Keratinocyte (primary cell): ENCODE measurements around the gene CYB5R4. TPM values are rescaled to one million over a fixed set of nuclear protein-coding genes. Genes with fewer than 3 reads are reported as not detected.

ENCODE experiments used
- DNase-seq: peaks from one replicate; pipeline ENCODE4 v3.0.0-alpha.2; 2011; ENCODE audit warnings: low read depth, missing footprints, low spot score
- FAIRE-seq: peaks from 2 replicates; lab custom pipeline; 2011; peaks lifted over from hg19 to GRCh38; lab: Jason Lieb, UNC
- H2AFZ ChIP-seq: 2 replicates; pipeline ENCODE4 v1.6.0; 2012; ENCODE audit warnings: low read length, control low read depth, inconsistent platforms; ENCODE audit not compliant: control insufficient read depth
- H3K27ac ChIP-seq: 2 replicates; pipeline ENCODE4 v1.5.1; 2011; ENCODE audit warnings: low read length; ENCODE audit not compliant: control insufficient read depth, insufficient read depth
- H3K27me3 ChIP-seq: 3 replicates; pipeline ENCODE4 v1.6.0; 2011; ENCODE audit warnings: low read length; ENCODE audit not compliant: control insufficient read depth, insufficient read depth; ENCODE audit errors: extremely low read depth
- H3K36me3 ChIP-seq, 2 experiments: 2 replicates in 1 of 2; 3 replicates in 1 of 2; pipeline ENCODE4 v1.5.1; 2011; ENCODE audit warnings: low read length in 2 of 2, mild to moderate bottlenecking in 1 of 2; ENCODE audit not compliant: control insufficient read depth in 2 of 2, insufficient read depth in 2 of 2; ENCODE audit errors: extremely low read depth in 1 of 2
- H3K4me1 ChIP-seq: 3 replicates; pipeline ENCODE4 v1.5.1; 2011; ENCODE audit warnings: low read length; ENCODE audit not compliant: control insufficient read depth, insufficient read depth; ENCODE audit errors: extremely low read depth
- H3K4me2 ChIP-seq: 3 replicates; pipeline ENCODE4 v1.6.0; 2011; ENCODE audit warnings: low read depth, low read length; ENCODE audit not compliant: control insufficient read depth, insufficient read depth; ENCODE audit errors: extremely low read depth
- H3K4me3 ChIP-seq, 3 experiments: fragments of 200-600 bp in 1 of 3; sonication (generic) in 1 of 3; 2 replicates in 2 of 3; 3 replicates in 1 of 3; pipeline ENCODE4 v1.5.1; 2011 to 2016; ENCODE audit warnings: low read length in 3 of 3, mild to moderate bottlenecking in 3 of 3, control low read depth in 2 of 3, inconsistent platforms in 1 of 3, low read depth in 1 of 3, mixed read lengths in 1 of 3, mixed run types in 1 of 3, moderate library complexity in 1 of 3; ENCODE audit not compliant: control insufficient read depth in 2 of 3, insufficient read depth in 2 of 3; ENCODE audit errors: extremely low read depth in 1 of 3
- H3K79me2 ChIP-seq: 2 replicates; pipeline ENCODE4 v1.6.0; 2012; ENCODE audit warnings: low read length; ENCODE audit not compliant: control insufficient read depth, insufficient read depth
- H3K9ac ChIP-seq: 3 replicates; pipeline ENCODE4 v1.6.0; 2011; ENCODE audit warnings: low read length; ENCODE audit not compliant: control insufficient read depth, insufficient read depth; ENCODE audit errors: extremely low read depth
- H3K9me1 ChIP-seq: 3 replicates; pipeline ENCODE4 v1.6.0; 2011; ENCODE audit warnings: low read length; ENCODE audit not compliant: control insufficient read depth, insufficient read depth; ENCODE audit errors: extremely low read depth
- H3K9me3 ChIP-seq: 2 replicates; pipeline ENCODE4 v1.5.1; 2012; ENCODE audit warnings: low read depth, low read length; ENCODE audit not compliant: control insufficient read depth
- H4K20me1 ChIP-seq: 3 replicates; pipeline ENCODE4 v1.6.0; 2011; ENCODE audit warnings: low read length; ENCODE audit not compliant: control insufficient read depth, insufficient read depth; ENCODE audit errors: extremely low read depth
- CTCF ChIP-seq, 3 experiments: IDR thresholded peaks in 1 of 3; conservative IDR thresholded peaks in 1 of 3; optimal IDR thresholded peaks in 1 of 3; 2 replicates in 2 of 3; 3 replicates in 1 of 3; pipeline versions ENCODE3 to v1.5.1; 2011; ENCODE audit warnings: low read length in 3 of 3, mild to moderate bottlenecking in 3 of 3, moderate library complexity in 2 of 3, control low read depth in 1 of 3, inconsistent platforms in 1 of 3; ENCODE audit not compliant: insufficient read depth in 2 of 3; ENCODE audit errors: extremely low read depth in 1 of 3
- EZH2 ChIP-seq: IDR thresholded peaks from one replicate; pipeline ENCODE4 v1.6.1; 2012; ENCODE audit warnings: inconsistent platforms, mild to moderate bottlenecking, low read length, moderate library complexity
- dilution Hi-C: fragments of 300-500 bp; cut with MboI; formaldehyde crosslinking; loops from one replicate; pipeline ENCODE4 v1.7.0; 2020; ENCODE audit warnings: low sequenced_read_pairs; ENCODE audit not compliant: extremely low pct_ligation_motif_present
- polyA plus RNA-seq, 5 experiments: library from polyadenylated mRNA; depleted of rRNA in 3 of 5; stranded (reverse) in 3 of 5; stranded (forward) in 1 of 5; unstranded in 1 of 5; fragments of >200 nt; gene quantifications; 1 replicate in 1 of 5; 2 replicates in 3 of 5; 3 replicates in 1 of 5; pipeline versions ENCODE4 v1.2.1 to v1.2.3, GENCODE V29; 2011 to 2012; ENCODE audit warnings: missing spikeins in 2 of 5, low read depth in 1 of 5, low replicate concordance in 1 of 5

The CYB5R4 gene
- polyA plus RNA-seq, 1 donor (not counting 4 experiments of a cell fraction or from before 2014, with no cell fraction given) = 14.0 TPM

- H4K20me1 ChIP-seq = no peaks in the 10 kb centered on the region
- no peaks in the 10 kb centered on the region for H3K9me1 ChIP-seq
- FAIRE-seq = no peak
- peaks cover 7% of the 10 kb centered on the region for H3K79me2 ChIP-seq
- dilution Hi-C loops = no loop called here
- no peak for DNase-seq
- no peaks in the 10 kb centered on the region for H3K9me3 ChIP-seq
- no peak overlapping the region for H3K27ac ChIP-seq
- no peak overlapping the region for H2AFZ ChIP-seq
- H3K36me3 ChIP-seq = no peaks in the 10 kb centered on the region
- H3K9ac ChIP-seq = no peak overlapping the region
- H3K4me1 ChIP-seq = no peaks in the 10 kb centered on the region
- no peak overlapping the region for H3K4me2 ChIP-seq
- no peaks in the 10 kb centered on the region for H3K27me3 ChIP-seq
- TF ChIP-seq EZH2 (no peak), CTCF (optimal IDR thresholded peaks at IDR 0.05 in 1 of 3, IDR thresholded peaks at IDR 0.05 in 1 of 3, conservative IDR thresholded peaks at IDR 0.05 in 1 of 3; ENCODE audit: extremely low read depth in 1 of 3, insufficient read depth in 2 of 3, low read length in 3 of 3) (no peak)
- H3K4me3 ChIP-seq = no peak overlapping the region
Observed at GRCh38 chr6:83908813-83909212, 49.3 kb downstream of the CYB5R4 start.

- H2AFZ ChIP-seq = no peak overlapping the region
- no peaks in the 10 kb centered on the region for H3K9me1 ChIP-seq
- no peak overlapping the region for H3K9ac ChIP-seq
- FAIRE-seq (no peak), DNase-seq (no peak)
- no peak overlapping the region for H3K27ac ChIP-seq
- no peak overlapping the region for H3K4me2 ChIP-seq
- dilution Hi-C loops = no loop called here
- H3K4me3 ChIP-seq = no peak overlapping the region
- no peaks in the 10 kb centered on the region for H3K4me1 ChIP-seq
- no peaks in the 10 kb centered on the region for H3K79me2 ChIP-seq
- no peaks in the 10 kb centered on the region for H3K9me3 ChIP-seq
- H3K36me3 ChIP-seq = no peaks in the 10 kb centered on the region
- H3K27me3 ChIP-seq = no peaks in the 10 kb centered on the region
- TF ChIP-seq EZH2 (no peak), CTCF (optimal IDR thresholded peaks at IDR 0.05 in 1 of 3, IDR thresholded peaks at IDR 0.05 in 1 of 3, conservative IDR thresholded peaks at IDR 0.05 in 1 of 3; ENCODE audit: extremely low read depth in 1 of 3, insufficient read depth in 2 of 3, low read length in 3 of 3) (no peak)
- H4K20me1 ChIP-seq = no peaks in the 10 kb centered on the region
Observed at GRCh38 chr6:83911278-83911677, 51.8 kb downstream of the CYB5R4 start.
